ENCODE results near the gene P2RY4.
"Not testable (repeated sequence)": the region's sequence is repeated elsewhere in the genome, so short reads cannot be mapped to it uniquely, and the experiment has no call there.

P2RY4 gene

DNA sequence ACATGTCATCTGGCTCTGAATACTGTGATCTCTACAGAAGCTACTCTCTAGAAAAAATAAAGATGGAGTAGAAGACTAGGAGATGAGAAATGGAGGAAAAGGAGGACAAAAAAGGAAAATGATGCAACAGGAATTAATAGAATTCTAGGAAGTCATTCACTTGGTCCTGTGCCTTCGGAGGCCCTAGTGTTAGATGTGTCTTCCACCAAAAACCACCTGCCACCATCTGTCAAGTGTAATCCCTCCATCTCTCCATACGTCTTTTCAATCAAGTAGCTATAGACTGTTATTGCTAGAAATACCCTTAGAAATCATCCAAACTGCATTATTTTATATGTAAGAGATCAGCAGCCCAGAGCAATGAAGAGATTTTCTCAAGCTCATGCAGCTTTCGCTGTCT, 19.1 kb upstream of the P2RY4 start:
- Histone ChIP-seq H2AFZ (ENCODE audit: low read depth, low read length) (no peak overlapping the region), H3K79me2 (ENCODE audit: low read length) (no peaks in the 10 kb centered on the region), H3K4me2 (ENCODE audit: low read length) (no peak overlapping the region), H3K9me3 (ENCODE audit: insufficient read depth, low read length) (no peaks in the 10 kb centered on the region), H3K4me1 (ENCODE audit: low read length) (no peaks in the 10 kb centered on the region), H4K20me1 (ENCODE audit: insufficient read depth, low read length) (no peaks in the 10 kb centered on the region), H3K27me3 (ENCODE audit: low read depth, low read length) (no peaks in the 10 kb centered on the region), H3K36me3 (replicated peaks; ENCODE audit: low read depth, low read length) (no peaks in the 10 kb centered on the region), H3K4me3 (ENCODE audit: low read length) (no peak overlapping the region), H3K9ac (ENCODE audit: low read length) (no peak overlapping the region), H3K27ac (ENCODE audit: low read length) (no peak overlapping the region)
- TF ChIP-seq, protein P1, sequence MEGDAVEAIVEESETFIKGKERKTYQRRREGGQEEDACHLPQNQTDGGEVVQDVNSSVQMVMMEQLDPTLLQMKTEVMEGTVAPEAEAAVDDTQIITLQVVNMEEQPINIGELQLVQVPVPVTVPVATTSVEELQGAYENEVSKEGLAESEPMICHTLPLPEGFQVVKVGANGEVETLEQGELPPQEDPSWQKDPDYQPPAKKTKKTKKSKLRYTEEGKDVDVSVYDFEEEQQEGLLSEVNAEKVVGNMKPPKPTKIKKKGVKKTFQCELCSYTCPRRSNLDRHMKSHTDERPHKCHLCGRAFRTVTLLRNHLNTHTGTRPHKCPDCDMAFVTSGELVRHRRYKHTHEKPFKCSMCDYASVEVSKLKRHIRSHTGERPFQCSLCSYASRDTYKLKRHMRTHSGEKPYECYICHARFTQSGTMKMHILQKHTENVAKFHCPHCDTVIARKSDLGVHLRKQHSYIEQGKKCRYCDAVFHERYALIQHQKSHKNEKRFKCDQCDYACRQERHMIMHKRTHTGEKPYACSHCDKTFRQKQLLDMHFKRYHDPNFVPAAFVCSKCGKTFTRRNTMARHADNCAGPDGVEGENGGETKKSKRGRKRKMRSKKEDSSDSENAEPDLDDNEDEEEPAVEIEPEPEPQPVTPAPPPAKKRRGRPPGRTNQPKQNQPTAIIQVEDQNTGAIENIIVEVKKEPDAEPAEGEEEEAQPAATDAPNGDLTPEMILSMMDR (IDR thresholded peaks at IDR 0.05; ENCODE audit: low read depth, low read length), result no peak
- TF ChIP-seq EZH2phosphoT487 (IDR thresholded peaks at IDR 0.05; ENCODE audit: low read depth), result no peak

DNA sequence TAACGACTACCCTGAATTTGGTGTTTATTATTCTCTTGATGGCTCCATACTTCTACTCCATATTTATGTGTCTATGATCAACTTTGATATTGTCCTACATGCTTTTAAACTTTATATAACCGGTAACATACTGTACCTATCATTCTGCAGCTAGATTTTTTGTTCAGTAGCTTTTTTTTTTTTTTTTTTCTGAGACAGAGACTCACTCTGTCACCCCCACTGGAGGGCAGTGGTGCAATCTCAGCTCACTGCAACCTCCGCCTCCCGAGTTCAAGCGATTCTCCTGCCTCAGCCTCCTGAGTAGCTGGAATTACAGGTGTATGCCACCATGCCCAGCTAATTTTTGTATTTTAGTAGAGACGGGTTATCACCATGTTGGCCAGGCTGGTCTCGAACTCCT, 14.0 kb upstream of the P2RY4 start:
- H3K27ac ChIP-seq (ENCODE audit: low read length); H3K36me3 ChIP-seq (replicated peaks; ENCODE audit: low read depth, low read length); H4K20me1 ChIP-seq (ENCODE audit: insufficient read depth, low read length); H3K9me3 ChIP-seq (ENCODE audit: insufficient read depth, low read length); H3K79me2 ChIP-seq (ENCODE audit: low read length); H3K27me3 ChIP-seq (ENCODE audit: low read depth, low read length); H3K4me3 ChIP-seq (ENCODE audit: low read length); H3K4me1 ChIP-seq (ENCODE audit: low read length); H2AFZ ChIP-seq (ENCODE audit: low read depth, low read length); H3K4me2 ChIP-seq (ENCODE audit: low read length); H3K9ac ChIP-seq (ENCODE audit: low read length): not testable (repeated sequence)

DNA sequence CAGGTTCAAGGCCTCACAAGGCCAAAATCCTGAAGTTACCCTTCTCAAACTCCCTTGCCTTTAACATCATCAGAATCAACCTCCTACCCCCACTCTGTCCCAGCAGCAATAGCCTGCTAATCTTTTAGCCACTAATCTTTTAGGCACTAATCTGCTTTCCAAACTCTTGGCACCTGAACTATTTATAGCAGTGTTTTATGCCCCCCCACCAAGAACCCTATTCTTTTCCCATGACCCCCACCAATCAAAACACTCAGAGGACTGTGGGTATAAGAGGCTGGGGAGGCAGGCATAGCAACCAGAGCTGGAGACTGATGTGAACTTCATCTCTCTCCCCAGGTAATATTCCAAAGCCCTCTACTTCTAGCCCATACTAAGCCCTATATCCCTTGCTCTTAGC, 8.0 kb upstream of the P2RY4 start, which contains the start of gene ARR3:
Gene ARR3 (plus strand): TSS at position 301 of the 400 bp plus-strand sequence. CDS start 1,052 bp downstream, outside the sequence.
- H3K4me2 ChIP-seq (ENCODE audit: low read length), result no peak within 1 kb of the TSS
- H2AFZ ChIP-seq (ENCODE audit: low read depth, low read length), result no peak within 1 kb of the TSS
- H3K9ac ChIP-seq (ENCODE audit: low read length), result no peak within 1 kb of the TSS
- H3K36me3 ChIP-seq (replicated peaks; ENCODE audit: low read depth, low read length), result no peaks in the 10 kb centered on the region
- no peaks in the 10 kb centered on the region for H4K20me1 ChIP-seq (ENCODE audit: insufficient read depth, low read length)
- H3K9me3 ChIP-seq (ENCODE audit: insufficient read depth, low read length), result no peaks in the 10 kb centered on the region
- H3K27ac ChIP-seq (ENCODE audit: low read length), result no peak within 1 kb of the TSS
- no peaks in the 10 kb centered on the region for H3K27me3 ChIP-seq (ENCODE audit: low read depth, low read length)
- H3K79me2 ChIP-seq (ENCODE audit: low read length), result no peaks in the 10 kb centered on the region
- no peaks in the 10 kb centered on the region for H3K4me1 ChIP-seq (ENCODE audit: low read length)
- H3K4me3 ChIP-seq (ENCODE audit: low read length), result no peak within 1 kb of the TSS
- TF ChIP-seq EZH2phosphoT487 (IDR thresholded peaks at IDR 0.05; ENCODE audit: low read depth), result no peak
- TF ChIP-seq, protein P1 (IDR thresholded peaks at IDR 0.05; ENCODE audit: low read depth, low read length), result no peak

DNA sequence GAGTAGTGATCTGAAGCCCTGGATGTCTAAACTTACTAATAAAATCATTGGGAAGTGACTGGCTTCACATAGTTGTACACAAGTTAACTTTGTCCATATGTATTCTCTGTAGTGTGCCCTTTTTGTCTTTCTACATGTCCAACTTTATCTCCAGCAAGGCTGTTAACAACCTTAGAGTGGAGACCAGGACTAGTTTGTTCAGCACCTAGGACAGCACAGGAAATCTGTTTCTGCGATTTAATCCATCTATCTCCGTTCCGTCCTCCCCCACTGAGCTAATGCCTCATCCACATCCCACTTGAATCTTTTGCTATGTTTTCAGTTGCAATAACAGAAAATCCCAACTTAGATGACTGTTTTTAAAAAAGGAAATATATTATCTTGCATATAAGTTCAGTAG, 4.8 kb upstream of the P2RY4 start:
- TF ChIP-seq, protein P1 (IDR thresholded peaks at IDR 0.05; ENCODE audit: low read depth, low read length), result no peak
- TF ChIP-seq EZH2phosphoT487 (IDR thresholded peaks at IDR 0.05; ENCODE audit: low read depth), result no peak
- Histone ChIP-seq H3K9ac (ENCODE audit: low read length) (no peak overlapping the region), H3K27me3 (ENCODE audit: low read depth, low read length) (no peaks in the 10 kb centered on the region), H3K36me3 (replicated peaks; ENCODE audit: low read depth, low read length) (no peaks in the 10 kb centered on the region), H3K4me3 (ENCODE audit: low read length) (no peak overlapping the region), H4K20me1 (ENCODE audit: insufficient read depth, low read length) (no peaks in the 10 kb centered on the region), H3K79me2 (ENCODE audit: low read length) (no peaks in the 10 kb centered on the region), H3K4me2 (ENCODE audit: low read length) (no peak overlapping the region), H3K27ac (ENCODE audit: low read length) (no peak overlapping the region), H3K4me1 (ENCODE audit: low read length) (no peaks in the 10 kb centered on the region), H2AFZ (ENCODE audit: low read depth, low read length) (no peak overlapping the region), H3K9me3 (ENCODE audit: insufficient read depth, low read length) (no peaks in the 10 kb centered on the region)

Data from OCI-LY3 (cell line).